HG02798 (cell line): ENCODE results near the gene EFR3B.
"Not testable (repeated sequence)": the region's sequence is repeated elsewhere in the genome, so short reads cannot be mapped to it uniquely, and the experiment has no call there.

Source experiments
- ATAC-seq: cut with Tn5 transposase; IDR thresholded peaks from one replicate; pipeline ENCODE4 v1.9.1; 2021; ENCODE audit warnings: mild to moderate bottlenecking; ENCODE audit not compliant: unreplicated experiment, poor library complexity

EFR3B gene

DNA sequence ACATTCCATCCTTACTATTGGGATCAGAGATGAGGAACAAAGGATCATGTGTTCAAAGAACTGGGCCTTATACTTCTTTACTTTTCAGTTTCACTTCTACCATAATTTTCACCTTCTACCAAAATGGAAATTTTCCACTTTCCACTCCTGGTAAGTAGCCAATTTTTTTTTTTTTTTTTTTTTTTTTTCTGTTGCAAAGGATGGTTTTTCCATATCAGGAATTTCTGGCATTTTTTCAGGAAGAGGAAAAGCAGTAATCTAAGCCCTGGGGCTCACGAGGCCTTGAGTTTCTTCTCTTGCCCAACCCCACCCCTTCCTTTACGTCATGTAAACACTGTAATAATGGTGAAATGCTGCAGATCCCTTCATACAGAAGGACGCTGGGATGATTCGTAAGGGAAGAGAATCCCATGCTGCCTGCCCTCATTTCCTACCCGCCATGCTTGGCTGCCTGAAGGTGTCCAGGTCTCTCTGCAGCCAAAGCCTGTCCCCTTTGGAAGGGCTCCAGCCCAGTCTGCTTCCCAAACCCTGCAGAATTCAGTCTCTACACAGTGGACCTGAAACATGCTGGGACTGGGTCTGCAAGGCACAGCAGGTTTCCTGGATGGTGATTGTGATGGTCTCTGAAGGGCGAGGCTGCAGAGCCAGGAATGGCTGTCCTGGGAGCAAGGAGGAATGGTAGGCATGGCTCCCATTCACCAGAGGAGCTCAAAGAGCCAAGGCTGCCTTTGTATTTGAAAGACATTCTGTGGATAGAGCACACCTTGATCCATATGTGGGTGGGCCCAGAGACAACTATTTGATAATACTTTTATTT lies 57.0 kb downstream of the EFR3B start:
- no peak for ATAC-seq

DNA sequence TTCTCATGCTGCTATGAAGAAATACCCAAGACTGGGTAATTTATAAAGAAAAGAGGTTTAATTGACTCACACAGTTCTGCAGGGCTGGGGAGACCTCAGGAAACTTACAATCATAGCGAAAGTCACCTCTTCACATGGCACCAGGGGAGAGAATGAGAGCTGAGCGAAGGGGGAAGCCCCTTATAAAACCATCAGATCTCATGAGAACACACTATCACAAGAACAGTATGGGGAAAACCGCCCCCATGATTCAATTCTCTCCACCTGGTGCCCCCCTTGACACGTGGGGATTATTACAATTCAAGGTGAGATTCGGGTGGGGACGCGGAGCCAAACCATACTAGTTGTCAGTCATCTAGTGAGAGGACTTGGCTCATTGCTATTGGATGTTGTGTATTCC lies 60.5 kb downstream of the EFR3B start:
- not testable (repeated sequence) for ATAC-seq

DNA sequence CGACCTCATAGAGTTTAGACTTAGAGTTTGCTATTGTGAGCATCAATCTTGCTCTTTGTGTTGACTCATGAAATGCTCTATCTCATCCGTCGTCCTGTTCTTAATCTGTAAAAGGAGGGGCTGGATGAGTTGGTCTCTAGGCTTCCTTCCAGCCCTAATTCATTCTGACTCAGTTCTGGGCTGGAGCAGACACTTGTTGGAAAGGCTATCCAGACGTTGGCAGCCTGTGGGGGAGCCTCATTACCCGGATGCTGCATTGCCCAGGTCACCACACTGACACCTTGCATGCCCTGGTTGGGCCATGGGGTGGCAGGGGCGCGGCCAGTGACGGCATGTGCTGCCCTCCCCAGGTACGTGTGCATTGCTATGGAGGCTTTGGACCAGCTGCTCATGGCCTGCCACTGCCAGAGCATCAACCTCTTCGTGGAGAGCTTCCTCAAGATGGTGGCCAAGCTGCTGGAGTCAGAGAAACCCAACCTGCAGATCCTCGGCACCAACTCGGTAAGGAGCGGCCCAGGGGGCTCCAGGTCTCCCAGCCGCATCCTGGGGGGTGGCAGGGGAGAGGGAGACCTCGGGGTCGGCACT lies 61.5 kb downstream of the EFR3B start:
- no peak for ATAC-seq

DNA sequence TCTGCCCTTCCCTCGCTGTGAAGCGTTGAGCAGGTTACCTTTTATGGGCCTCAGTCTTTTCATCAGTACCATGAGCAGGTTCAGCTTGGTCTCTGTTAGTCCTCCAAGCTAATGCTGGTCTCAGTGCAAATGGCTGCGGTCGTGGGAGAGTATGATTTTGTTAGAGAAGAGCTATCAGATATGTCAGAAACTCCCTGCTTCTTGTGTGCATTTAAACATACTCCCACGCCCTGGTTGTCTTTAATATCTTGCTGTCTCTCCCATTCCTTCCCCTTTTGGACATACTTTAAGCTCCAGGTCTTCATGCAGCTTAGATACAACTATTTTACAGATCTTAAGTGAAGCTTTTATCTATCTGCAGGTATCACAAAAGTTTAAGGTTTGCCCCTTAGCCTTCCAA lies 62.9 kb downstream of the EFR3B start:
- no peak for ATAC-seq

DNA sequence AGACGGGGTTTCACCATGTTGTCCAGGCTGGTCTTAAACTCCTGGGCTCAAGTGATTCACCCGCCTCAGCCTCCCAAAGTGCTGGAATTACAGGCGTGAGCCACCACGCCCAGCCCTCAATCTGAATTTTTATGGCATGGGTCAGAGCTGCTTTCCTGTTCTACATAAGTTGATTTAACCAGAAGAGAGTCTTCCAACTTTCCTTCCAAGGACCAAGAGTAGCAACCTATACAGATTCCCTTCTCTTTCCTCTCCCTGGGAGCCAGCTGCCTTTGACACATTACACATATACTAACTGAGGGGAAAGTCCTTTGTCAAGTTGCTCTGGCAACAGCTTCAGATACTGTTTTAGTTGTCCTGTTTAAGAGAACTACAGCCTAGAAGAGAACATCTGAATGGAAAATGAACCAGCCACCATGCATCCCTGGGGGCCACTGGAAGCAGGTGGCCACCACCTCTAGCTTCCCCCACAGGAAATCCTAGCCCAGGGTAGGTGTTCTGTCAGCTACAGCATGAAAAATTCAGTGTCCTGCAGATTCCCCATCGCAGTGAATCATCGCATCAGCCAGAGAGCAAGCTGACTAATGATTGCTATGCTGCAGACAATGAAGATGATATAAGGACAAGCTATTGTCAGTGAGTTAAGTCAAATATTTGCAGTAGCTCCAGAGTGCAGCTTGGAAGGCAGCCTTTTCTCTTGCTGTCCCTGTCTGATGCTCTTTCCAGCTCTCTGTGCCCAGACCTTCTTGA lies 63.6 kb downstream of the EFR3B start:
- ATAC-seq, result no peak

DNA sequence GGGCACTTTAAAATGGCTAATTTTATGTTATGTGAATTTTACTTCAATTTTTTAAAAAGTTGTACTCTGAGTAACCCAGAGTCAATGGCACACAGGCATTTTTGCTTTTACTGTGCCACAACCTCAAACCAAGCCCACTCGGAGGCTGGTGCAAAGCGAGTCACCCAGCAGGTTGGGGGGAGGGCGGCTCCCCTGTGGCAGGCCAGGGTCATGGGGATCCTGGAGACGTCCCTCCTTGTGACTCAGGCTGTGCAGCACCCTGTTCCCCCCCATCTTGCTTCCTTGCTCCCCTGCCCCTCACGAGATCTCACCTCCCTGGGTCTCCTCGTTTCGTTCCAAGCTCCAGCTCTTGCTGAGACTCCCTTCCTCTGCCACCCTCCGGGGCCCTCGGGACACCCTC lies 67.9 kb downstream of the EFR3B start:
- no peak for ATAC-seq

DNA sequence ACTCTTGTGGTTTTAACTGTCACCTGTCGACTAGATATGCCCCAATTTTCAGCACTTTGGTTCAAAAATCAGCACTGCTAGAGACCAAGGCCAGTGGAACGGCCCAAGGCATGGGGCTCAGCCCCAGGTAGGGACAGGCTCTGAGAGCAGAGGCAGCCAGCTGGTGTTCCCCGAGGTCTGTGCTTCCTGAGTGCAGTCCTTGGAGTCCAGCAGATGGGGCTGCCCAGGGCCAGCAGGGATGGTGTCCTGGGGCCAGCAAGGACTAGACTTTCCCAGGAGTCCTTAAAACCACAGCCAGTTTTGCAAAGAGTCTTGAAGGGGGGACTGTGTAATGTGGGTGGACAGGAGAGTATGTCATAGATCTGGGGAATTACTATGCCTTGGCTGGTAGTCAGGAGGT lies 70.2 kb downstream of the EFR3B start:
- no peak for ATAC-seq

DNA sequence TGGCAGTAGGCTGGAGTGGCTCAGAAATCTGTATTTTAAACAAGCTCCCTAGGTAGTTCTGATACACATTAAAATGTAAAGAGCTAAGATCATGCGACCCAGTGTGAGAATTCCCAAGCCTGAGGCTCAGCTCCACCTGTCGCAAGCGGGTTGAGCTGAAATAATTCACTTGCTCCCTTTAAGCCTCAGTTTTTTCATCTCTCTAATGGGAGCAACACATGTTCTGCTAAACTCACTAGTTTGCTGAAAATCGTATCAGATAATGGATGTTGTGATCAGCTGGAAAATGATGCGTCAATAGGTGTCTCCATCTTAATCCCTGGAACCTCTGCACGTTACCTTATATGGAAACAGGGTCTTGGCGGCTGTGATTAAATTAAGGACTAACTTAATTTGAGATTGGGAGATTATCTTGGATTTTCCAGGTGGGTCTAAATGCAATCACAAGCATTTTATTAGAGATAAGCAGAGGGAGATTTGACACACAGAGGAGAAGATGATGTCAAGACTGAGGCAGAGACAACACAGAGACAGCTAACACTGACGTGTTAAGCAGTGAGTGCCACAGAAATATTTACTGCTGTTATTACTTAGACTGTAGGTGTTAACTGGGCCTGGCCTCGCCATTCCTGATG lies 73.5 kb downstream of the EFR3B start:
- ATAC-seq, result no peak

DNA sequence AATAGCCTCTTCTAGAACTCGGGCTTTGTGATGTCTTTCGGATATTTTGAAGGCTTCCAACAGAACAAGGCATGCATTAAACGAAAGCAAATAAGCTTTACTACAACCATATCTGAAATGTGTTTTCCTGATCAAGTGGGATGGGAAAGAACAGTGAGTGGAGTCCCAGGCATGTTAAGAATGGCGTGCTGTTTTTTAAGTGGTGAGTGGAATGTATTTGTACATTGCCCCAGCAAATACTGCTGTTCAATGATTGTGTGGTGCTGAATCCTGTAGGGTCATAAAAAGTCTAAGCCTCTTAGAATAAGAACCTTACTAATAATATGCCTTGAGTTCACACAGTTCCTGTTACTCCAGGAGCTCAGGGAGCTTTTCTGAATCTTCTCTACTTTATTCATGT lies 74.0 kb downstream of the EFR3B start:
- no peak for ATAC-seq

DNA sequence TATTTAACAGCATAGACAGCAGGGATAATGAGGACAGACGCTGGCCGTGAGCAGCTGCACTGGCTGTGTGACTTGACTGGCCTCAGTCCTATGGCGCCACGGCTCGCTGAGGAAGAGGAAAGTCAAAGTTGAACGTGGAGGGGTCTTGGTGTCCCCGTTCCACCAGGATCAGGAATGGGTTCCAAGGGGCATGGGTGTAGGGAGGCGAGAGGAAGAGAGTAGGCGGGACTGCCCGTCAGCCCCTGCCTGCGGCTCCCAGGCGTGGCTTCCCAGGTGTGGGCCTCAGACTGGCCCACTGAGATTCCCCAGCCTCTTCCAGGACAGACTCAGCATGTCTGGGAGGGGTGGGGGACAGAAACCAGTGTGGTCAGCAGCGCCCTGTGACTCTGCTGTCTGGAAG lies 75.1 kb downstream of the EFR3B start:
- no peak for ATAC-seq

DNA sequence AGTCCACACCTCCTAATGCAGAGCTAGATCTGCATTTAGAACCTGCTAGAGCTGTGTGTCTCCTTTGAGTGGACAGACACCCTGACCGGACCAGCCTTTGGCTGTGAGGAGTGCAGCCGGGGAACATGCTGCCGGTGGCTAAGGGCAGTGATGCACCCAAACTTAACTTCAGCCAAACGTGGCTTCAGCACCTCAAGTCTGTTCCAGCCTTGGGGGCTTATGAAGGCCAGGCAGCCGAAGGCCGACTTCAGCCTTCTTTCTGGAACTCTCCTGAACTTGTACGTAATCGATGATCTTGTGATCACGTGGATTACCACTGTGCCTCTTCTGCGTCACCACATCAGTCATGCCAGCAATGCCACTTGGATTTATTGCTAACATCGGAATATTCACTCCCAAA lies 77.4 kb downstream of the EFR3B start:
- ATAC-seq, result no peak

DNA sequence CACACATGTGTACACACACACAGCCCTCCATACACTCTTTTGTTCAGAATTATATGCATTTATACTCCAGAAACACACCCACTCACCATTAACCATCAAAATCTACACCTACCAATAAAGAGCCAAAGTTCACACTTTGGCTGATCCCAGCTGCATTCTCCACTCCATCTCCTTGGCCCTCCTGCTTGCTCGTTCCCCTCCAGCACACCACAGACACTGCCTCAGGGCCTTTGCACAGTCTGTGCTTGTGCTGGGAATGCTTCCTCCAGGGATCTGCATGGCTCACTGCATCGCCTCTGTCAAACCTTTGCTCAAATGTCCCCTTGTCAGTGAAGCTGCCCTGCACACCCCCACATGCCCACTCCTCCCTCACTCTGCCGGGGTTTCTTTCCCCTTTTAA lies 80.5 kb downstream of the EFR3B start:
- ATAC-seq, result no peak

DNA sequence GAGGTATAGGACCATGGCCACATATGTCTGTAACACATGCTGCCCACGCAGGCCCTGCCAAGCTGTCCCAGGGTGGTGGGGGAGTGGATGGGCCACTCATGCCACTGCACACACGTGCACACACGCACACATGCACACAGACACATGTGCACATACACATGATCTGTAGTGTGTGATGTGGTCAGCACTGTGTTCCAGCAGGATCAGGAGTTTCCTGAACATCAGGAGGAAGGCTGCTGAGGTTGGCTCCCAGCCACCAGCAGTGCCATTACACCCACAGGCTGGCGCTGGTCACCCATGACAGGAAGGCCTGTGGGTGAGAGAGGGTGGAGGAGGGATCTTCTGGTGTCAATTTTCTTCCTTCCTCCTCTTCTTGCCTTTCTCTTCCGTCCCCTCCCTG lies 81.8 kb downstream of the EFR3B start:
- no peak for ATAC-seq

DNA sequence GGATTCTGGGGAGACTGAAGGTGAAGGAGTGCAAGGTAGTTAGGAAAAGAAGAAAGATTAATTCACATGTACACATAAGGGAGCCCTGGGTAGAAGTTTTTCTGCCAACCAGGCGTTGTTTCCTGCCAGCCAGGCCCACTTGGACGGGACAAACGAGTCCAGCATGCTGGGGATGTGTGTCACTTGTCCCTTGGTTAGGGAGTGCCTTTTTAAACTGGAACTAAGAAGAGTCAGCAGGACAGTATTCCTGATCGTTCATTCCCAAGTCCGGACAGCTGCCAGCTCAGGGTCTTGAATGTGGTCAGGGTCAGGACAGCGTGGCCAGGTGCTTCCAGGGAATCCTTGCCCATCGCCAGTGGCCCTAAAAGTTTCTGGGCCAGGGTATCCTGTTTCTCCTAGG lies 83.3 kb downstream of the EFR3B start:
- no peak for ATAC-seq

DNA sequence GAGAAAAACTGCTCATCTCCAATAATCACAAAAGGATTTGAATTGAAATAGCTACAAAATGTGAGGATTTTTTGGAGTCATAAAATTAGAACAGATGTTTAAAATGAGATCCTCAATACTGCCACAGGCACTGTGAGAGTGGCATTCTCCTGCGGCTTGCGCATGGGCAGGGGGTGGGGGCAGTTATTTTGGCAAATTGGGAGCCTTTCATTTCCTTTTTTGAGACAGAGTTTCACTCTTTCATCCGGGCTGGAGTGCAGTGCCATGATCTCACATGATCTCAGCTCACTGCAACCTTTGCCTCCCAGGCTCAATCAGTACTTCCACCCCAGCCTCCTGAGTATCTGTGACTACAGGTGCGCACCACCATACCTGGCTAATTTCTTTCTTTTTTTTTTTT lies 84.1 kb downstream of the EFR3B start:
- ATAC-seq, result no peak

DNA sequence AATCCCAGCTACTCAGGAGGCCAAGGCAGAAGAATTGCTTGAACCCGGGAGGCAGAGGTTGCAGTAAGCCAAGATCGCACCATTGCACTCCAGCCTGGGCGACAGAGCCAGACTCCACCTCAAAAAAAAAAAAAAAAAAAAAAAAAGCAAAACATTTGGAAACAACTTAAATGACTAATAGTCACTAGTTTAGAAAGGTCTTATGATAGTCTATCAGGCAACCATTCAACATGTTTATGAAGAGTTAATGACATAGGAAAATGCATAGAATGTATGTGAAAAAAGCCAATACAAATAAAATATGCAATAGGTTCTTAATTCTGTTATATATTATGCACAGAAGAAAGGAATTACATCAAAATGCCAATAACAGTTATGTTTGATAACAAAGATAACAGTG lies 85.2 kb downstream of the EFR3B start:
- ATAC-seq, result not testable (repeated sequence)

DNA sequence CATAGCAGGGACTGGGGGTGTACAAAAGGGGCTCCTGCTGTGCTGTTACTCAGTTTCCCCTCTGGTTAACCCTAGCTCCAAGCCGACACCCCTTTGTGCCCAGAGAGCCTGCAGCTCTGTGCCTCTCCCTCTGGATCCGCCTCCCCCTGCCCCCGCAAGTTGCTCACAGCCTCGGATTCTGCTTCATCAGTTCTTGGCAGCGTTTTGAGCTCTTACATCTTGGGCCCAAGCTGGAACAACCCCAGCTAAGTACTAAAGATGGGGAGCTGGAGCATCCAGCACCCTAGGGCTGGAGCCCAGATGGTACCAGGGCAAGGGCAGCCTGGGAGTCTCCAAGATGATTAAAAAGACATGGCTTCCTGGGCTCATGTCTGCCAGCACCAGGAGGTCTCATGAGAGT lies 85.8 kb downstream of the EFR3B start:
- no peak for ATAC-seq

DNA sequence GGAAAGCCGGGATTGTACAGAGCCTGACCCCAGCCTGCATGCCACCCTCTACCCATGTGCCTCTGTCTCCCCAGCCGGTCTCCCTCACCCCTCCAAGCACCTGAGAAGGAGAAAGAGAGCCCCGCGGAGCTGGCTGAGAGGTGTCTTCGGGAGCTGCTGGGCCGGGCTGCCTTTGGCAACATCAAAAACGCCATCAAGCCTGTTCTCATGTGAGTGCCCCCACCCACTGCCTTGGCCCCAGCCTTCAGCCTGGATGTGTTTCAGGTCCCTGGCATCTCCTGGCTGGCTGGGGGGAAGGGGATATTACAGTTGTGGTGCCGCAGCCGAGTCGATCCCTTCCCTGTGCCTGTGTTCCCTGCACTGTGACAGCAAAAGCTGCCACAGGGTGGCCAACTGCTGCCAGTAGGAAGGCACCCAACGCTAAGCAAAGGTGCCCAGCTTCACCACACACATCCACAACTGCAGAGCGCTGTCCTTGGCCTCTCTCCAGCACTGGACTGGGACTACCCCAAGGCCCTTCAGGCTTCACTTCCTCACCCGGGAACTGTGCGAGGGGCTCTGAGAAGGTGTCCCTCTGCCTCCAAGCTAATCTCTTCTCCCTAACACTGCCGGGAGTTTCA lies 88.1 kb downstream of the EFR3B start:
- no peak for ATAC-seq

DNA sequence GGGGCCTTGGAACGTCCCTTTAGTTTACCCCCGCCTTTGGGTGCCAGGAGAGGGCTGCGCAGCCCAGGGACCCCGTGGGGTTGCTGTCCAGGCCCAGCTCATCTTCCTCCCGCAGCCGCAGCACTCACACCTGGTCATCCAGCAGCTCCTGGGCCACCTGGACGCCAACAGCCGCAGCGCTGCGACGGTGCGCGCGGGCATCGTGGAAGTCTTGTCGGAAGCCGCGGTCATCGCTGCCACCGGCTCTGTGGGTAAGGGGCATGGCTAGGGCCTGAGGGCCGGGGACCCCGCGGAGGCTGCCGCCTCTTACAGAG lies 89.3 kb downstream of the EFR3B start:
- ATAC-seq, result no peak

DNA sequence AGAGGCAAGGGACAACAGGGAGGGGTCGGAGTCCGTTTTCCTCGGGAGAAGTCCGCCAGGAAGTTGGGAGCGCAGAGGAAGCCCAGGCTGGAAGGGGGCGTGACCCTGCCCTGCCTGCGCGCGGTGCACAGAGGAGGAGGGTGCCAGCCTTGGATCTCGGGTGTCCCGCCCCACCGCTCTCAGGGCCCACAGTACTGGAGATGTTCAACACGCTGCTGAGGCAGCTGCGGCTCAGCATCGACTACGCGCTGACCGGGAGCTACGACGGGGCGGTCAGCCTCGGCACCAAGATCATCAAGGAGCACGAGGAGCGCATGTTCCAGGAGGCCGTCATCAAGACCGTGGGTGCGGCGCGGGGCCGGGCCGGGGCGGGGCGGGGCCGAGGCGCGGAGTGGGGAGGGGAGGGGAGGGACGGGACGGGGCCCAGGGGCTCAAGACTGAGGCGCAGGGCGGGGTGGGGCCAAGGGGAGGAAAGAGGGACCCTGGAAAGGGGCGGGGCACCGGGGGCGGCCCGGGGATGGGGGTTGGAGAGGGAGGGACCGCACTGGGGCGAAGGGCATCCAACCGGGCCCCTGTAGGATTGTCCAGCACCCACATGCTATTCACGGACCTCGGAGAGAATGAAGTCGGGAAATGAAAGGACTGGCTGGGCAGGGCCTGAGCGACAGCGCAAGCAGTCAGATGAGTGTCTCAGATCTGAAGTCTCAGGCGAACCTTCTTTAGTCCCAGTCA lies 89.9 kb downstream of the EFR3B start:
- no peak for ATAC-seq
